NCI-H128 (cell line): ENCODE data around the gene EEF1G.
"Not testable (repeated sequence)": the region's sequence is repeated elsewhere in the genome, so short reads cannot be mapped to it uniquely, and the experiment has no call there.

ENCODE experiments used
- DNase-seq: peaks from one replicate; lab custom pipeline; 2025; ENCODE audit not compliant: unreplicated experiment; lab: John Stamatoyannopoulos, UW

Gene EEF1G

DNA sequence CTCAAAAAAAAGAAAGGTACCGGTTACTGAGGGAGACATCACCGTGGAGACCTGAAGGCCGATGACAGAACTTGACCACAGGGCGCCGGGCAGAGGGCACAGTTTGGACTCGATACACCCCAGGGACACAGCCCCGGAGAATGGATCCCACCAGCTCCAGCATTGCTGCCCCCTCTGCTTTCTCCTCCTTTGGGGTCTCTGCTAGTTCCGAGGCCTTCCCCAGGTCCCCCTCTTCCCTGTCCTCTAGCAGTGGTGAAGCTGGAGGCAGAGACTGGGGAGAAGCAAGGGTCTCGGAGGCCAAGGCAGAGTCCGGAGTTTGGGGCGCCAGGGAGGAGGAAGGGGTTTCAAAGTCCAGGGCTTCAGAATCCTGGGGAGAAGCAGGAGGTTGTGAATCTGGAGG lies 4.8 kb upstream of the EEF1G start:
- no peak for DNase-seq

DNA sequence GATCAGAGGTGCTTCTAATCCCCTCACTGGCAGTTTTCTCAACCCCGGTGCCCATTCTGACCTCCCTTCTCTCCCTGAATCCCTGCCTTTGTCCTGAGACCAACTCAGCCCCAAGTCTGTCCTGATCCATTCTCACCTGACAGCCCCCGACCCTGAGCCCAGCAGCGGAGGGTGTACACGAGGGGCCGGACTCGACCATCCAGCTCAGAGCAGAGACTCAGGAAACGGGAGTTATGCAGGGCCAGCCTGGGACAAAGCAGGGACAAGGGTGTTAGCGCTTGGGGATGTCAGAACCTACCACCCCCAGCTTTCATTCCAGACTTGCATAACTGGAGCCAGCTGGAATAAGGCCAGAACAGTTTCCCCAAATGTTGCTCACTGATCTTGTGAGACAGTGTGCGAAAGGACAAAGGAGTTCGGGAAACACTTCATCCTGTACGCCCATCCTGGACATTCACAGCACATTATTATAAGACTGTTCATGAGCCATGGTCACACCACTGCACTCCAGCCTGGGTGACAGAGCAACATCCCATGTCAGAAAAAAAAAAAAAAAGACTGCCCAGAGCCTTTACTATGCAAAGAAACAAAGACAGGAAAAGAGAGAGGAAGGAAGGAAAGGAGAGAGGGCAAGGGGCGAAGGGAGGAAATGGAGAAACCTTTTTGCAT lies 3.5 kb upstream of the EEF1G start:
- DNase-seq, result no peak

DNA sequence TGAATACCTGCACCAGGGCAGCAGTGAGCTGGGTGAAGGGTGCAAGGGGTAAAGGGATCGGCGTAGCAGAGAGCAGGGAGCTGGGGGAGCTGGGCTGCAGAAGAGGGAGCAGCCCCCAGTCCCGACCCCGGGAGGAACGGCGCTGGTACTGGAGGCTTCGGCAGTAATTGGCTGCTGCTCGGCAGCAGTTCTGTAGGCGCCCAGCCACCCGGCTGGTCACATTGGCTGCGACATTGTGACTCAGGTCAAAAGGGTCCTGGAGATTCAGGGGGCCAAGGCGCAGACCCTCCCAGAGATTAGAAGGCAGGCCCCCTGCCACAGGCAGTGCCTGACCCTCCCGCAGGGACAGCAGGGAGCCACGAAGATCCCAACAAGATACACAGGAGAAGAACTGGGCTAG lies 2.1 kb upstream of the EEF1G start:
- DNase-seq, result no peak

DNA sequence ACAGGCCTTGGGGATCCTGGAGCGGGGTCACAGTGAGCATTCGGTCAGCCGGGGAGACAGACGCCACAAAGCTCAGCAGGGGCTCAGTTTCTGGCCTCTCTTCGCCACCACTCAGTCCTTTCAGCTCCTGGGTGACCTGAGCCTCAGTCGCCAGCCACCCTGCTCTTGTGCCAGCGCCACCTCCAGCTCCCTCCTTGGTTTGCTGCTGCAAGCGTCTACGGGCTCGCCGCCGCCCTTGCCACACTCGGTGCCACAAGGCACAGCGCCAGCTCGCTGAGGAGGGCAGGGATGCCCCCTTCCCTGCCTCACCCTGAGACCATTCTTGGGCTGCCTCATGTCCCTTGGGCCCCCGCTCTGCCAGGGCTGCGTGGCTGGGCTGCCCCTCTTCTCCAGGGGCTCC lies 1.5 kb upstream of the EEF1G start:
- DNase-seq, result no peak

DNA sequence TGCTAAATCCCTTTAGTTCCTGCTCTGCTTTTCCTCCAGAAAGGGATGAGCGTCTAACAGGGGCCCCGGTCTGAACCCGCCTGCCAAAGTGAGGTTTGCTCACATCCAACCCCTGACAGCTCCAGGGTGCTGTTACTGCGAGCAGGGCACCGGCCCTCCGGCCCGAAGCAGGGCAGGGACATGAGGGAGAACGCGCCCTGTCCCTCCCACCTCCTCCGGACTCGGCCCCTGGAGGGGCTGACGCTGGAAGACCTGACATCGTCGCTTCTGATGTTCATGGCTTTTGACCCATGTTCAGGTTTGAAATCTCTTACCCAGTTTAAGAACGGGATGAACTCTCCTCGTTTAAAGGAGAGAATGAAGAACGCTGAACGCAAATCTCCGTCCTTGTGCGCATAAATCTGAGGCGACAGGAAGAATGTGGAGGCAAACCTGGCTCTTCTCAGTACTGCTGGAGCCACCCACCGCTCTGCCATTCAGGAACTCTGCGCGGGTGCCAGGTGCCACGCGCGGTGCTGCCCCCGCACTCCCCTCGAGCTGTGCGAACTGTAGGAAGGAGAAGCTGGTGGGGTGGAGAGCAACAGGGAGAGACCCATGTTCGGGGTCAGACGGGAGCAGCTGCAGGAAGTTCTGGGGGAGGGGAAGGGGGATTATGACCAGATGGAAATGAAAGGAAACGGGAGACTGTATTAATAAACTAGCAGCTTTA lies 826 bp upstream of the EEF1G start:
- DNase-seq, result no peak

DNA sequence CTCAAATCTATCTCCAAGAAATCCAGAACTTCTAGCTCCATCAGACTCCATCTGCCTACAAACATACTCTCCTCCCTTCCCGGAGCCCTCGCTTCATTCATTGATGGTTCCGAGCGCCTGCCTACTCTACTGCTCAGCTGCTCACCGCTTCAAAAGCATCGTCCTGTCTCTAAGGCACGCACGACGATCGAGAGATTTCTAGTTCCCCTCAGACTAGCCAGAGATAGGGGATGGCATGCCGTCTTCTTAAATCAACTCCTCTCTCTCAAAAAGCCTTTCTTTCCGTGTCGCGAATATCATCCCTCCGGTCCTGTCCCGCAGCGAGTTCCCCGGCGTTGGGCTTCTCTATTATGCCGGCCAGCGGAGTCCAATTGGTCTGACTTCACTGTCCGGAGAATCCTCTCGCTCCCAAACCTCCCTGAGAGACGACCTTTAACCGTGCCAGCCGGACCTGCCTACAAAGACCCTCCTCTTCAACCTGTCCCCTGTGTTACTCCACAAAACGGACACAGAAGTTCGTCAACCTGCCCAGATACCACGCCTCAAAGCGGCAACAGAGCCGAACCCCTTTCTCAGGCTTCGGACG lies 592 bp downstream of the EEF1G start:
- DNase-seq, result no peak

DNA sequence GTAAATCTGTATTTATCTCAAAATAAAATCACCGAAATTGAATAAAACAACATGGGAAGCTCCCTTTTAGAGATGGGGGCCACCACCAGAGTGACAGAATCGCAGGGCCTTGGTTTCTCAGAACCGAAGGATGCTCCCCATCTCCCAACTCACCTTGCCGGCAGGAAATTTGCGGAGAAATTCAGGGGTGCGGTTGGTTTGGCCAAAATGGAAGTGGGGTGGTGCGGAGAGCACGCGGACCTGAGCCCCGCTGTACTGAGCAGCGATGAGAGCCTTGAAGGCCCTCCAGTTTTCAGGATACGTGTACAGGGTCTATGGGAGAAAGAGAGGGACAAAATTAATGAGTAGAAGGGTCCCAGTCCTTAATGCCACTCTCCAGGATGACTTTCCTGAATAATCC lies 1.3 kb downstream of the EEF1G start:
- no peak for DNase-seq

DNA sequence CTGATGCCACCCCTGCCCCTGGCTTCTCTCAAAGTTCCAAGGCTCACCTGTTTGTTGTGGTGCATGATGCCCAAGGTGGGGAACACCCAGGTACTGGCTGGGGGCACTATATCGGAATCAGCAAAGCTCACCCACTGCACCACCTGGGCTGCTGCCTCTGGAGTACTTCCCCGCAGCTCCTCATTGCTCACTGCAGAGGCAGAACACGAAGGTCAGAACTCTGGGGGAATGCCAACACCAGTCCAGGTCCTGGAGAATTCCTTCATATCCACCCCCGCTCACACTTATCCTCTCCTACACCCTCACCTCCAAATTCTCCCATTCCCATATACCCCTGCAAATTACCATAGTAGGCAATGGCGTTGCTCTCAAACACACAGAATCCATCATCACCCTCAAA lies 2.2 kb downstream of the EEF1G start:
- DNase-seq, result not testable (repeated sequence)

DNA sequence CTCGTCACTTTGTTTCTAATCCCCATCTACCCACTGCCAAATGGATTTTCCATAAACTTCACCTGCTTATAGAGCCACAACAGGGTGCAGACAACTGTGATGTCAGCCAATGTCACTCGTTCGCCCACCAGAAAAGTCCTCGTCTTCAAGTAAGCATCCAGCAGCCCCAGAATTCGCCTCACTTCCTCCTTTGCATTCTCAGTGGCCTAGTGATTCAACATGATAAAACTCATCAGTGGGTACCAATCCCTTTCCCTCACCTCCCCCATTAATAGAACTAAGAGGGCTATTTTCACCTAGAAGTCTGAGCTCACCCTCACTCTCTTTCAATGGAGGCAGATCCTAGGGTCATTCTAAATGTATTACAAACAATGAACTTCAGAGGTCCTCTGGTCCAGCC lies 2.8 kb downstream of the EEF1G start:
- DNase-seq, result not testable (repeated sequence)

DNA sequence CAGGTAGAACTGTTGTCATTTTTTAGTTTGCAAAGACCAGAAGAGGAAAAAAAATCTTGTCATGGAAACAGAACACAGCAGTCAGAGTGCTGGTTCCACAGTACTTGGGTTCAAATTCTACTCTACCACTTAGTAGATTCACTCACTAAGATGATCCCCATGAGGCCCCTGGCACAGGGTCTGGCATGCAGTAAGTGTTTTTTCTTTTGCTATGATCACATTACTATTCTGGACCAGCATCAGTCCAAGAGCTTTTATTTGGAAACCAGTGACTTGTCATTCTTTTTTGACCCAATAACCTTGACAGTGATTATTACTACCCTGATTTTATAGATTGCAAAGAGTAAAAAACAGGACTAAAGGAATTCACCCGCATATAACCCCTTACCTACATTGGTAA lies 4.1 kb downstream of the EEF1G start:
- no peak for DNase-seq

DNA sequence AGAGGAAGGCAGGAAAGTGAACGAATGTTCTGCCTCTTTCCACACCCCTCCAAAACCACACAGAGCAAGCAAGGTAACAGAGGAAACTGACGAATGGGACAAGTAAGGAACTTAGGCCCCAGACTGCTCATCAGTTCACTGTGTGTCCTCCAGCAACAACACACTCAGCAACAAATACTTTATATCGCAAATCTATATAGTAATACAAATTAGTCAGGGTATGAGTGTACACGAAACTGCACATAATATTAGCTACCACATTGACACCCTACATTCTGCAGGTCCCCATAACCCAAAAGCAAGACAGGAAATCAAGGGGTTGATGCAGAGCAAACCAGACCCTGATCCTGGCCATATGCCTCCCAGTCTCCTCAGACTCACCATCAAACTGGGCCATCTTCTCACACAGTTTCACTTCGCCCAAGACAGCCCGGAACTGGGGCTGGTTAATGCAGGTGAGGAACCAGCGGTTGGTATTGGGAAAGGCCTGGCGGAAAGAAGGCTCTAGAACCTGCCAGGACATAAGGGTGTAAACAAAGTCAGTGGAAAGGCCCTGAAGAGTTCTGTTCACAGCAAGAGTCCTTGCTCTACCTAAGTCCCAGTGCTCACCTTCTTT lies 6.6 kb downstream of the EEF1G start:
- no peak for DNase-seq

DNA sequence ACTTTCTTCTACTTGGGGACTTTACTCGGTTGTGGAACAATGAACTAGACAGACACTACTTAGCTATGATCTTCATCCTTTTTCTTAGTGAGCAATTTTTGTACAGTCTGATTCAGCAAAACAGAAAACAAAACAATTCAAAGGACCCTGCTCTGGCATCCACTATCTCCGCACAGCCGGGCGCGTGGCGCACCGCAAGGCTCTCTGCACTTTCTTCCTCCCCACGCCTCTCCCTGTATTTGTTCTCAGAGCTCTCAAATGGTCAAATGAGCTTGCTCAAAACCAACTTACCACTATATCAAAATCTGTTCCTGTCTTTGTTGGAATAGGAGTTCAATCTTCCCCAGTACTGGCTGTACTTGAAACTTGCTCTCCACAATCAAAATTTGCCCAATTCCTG lies 7.4 kb downstream of the EEF1G start:
- DNase-seq, result no peak

DNA sequence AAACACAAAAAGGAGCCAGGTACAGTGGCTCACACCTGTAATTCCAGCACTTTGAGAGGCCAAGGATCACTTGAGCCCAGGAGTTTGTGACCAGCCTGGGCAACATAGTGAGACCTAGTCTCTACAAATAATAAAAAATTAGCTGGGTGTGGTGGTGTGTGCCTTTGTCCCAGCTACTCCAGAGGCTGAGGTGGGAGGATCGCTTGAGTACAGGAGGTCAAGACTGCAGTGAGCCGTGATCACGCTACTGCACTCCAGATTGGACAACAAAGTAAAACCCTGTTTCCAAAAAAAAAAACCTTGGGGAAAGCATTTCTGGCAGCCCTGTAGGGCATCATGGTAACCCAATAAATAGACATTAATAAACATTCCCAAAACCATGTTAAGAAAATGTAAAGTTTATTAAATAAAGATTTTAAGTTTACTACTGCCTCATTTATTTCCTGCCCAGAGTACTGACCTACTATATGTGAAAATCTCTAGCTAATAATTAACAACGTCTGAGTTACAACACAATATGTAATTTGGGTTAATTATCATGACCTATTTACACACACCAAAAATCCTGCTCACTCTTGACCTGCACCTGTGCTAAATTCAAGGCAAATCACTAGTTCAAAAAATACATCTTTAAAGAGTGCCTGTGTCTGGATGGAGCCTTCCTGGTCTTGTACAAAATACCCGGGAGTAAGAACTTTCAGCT lies 8.4 kb downstream of the EEF1G start:
- no peak for DNase-seq

DNA sequence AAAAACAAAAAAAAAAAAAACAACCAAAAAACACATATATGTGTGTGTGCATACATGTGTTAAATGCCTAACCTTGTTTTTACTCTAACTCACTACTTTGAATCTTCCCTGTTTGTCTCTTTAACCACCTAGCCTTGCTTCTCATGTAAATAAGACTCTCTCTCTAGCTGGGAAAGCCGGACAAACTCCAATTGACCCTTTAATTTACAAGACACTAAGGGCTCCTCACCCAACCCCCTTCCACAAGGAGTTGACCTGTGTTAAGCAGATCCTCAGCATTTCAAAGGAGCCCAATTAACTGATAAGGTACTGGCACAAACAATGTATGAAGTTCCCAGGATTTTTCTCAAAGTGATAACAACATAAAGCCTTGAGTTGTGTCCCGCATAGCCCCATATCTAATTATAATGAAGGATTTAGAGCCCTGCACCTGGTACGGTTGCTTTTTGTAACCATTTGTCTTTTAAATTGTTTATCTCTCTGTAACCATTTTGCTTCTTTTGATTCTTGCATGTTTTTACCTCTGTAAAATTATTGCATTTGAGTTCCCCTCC lies 11.9 kb downstream of the EEF1G start:
- DNase-seq, result not testable (repeated sequence)

DNA sequence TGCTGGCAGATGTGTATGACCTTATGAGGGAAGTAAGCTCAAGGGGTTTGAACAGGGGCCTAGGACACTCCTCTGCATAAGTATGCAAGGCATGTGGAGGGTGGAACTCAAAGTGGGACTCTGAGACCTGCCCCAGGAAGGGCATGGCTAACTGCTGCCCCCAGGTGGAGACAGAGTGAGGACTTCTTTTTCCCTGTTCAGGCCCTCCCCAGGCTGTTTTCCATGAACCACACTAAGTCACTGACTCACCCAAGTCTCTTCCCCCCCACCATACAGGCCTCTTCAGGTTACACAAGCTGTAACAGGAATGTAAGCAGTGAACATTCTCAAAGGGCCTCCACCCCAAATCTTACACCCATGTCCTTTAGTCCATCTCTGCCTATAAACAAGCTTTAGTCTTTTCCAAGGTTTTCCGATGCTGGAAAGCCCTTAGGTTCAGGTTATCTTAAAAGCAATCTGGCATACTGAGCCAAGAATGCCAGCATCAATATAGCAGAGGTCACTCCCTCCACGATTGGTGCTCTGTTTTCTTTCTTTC lies 13.1 kb downstream of the EEF1G start:
- no peak for DNase-seq

DNA sequence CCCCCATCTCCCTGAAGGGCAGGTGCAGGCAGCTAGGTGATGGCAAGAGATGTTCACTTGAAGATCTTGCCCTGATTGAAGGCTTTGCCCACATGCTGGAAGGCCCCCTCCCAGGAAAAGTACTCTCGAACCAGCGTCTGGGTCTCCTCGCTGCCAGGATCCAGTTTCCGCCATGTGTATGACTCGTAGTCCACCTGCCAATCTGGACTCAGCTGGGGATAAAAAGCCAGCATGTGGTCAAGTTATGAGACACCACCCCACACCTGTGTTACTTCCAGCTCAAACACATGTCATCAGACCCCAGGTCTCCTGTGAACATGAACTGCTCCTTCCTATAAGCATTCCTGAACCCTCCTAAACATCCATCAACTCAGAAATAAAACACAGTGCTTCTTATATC lies 14.1 kb downstream of the EEF1G start:
- DNase-seq, result not testable (repeated sequence)

DNA sequence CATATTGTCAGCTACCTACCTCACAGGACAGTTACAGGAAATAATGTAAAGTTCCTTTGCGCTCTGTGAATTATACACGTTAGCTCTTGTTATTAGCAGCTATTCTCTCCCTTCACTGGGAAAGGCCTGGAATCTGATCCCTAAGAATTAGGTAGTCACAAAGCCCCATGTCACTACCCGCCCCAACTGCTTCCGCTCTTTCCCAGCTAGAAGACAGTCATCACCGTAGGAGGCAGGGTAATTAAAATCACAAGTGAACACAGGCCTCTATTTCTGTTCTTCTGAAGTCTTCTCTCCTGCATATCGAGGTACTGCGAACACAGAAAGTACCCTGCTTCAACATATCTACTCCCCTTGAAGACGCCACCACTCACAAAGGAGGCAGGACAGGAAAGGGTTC lies 14.5 kb downstream of the EEF1G start:
- DNase-seq, result no peak

DNA sequence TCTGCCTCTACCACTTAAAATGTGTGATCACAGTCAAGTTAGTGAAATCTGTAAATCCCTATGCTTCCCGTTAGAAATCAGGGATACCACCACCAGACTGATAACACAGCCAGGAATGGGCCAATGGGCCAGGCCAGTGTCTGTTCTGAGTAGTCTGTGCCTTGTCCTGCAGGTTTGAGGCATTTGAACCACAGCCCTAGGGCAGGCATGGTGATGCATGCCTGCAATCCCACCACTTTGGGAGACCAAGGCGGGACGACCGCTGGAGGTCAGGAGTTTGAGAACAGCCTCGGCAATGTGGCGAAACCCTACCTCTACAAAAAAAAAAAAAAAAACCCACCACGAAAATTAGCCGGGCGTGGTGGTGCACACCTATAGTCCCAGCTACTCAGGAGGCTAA lies 15.0 kb downstream of the EEF1G start:
- DNase-seq, result no peak

DNA sequence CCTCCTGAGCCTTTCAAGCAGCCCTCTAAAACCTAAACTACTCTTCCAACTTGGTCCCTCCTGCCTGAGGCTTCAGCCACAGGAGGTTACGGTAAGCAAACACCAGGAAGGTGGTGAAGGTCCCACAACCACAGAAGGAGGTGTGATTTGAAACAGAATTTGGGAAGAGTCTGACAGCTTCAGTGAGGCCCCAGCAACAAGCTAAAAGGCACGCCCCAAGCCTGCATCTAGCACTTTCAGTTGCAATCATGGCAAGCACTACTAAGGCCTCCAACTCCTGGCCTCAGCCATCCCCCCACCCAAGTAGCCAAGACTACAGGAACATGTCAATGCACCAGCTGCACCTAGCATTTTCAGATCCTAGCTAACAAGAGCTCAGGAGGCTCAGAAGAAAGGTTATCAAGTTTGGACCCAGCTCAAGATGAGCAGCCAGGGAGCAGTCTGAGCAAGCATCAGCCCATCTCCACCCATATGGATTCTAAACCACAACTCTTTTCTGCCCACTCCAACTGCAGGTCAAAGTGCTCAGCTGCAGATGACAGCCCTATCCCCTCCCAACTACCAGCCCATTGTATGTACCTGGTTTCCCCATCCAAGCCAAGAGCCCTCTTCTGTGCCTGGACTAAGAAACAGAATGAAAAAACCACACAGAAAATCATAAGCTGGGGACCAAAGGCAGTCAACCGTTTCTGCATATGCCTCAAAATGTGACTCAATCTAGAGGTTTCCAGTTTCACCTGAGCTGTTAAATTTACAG lies 16.6 kb downstream of the EEF1G start:
- no peak for DNase-seq
